HEK293 (cell line): ENCODE results near the gene CAMK2B.

Source experiments
- CTCF ChIA-PET: fragments of 350-600 bp; formaldehyde crosslinking; extraction: SDS; loops from one replicate; lab custom pipeline; 2021; ENCODE audit warnings: antibody characterized with exemption; lab: Yijun Ruan, JAX
- POLR2A ChIA-PET: fragments of 300-600 bp; formaldehyde crosslinking; extraction: SDS; loops from one replicate; lab custom pipeline; 2020; ENCODE audit warnings: antibody characterized with exemption, inconsistent platforms; lab: Yijun Ruan, JAX
- H3K27ac ChIP-seq: fragments of 200-500 bp; sonication (Bioruptor generic); 2 replicates; pipeline ENCODE4 v1.5.1; 2014; ENCODE audit warnings: low read depth, low read length, control low read depth, inconsistent platforms; ENCODE audit errors: extremely low read depth
- H3K36me3 ChIP-seq, 2 experiments: fragments of 200-500 bp in 1 of 2; sonication (Bioruptor generic) in 1 of 2; 1 replicate in 1 of 2; 2 replicates in 1 of 2; pipeline ENCODE4 v1.5.1; 2014 to 2017; ENCODE audit warnings: inconsistent platforms in 2 of 2, low read length in 2 of 2; ENCODE audit not compliant: control insufficient read depth in 2 of 2, insufficient read depth in 1 of 2
- H3K4me1 ChIP-seq: fragments of 200-500 bp; sonication (Bioruptor generic); 2 replicates; pipeline ENCODE4 v1.5.1; 2014; ENCODE audit warnings: mild to moderate bottlenecking, low read length, inconsistent platforms; ENCODE audit not compliant: control insufficient read depth, insufficient read depth
- H3K4me3 ChIP-seq: 2 replicates; pipeline ENCODE4 v1.5.1; 2011; ENCODE audit warnings: low read depth, mild to moderate bottlenecking, control low read depth, low read length, moderate library complexity
- H3K9me3 ChIP-seq: fragments of 200-500 bp; sonication (Bioruptor generic); 2 replicates; pipeline ENCODE4 v1.5.1; 2014; ENCODE audit warnings: low read depth, low read length, inconsistent platforms; ENCODE audit not compliant: control insufficient read depth, insufficient read depth
- ELK4 ChIP-seq: IDR thresholded peaks from 2 replicates; pipeline ENCODE4 v1.6.1; 2011; ENCODE audit warnings: mild to moderate bottlenecking, low read depth, low read length, borderline replicate concordance
- FEZF1 ChIP-seq: fragments of 450-650 bp; formaldehyde crosslinking; IDR thresholded peaks from 2 replicates; pipeline ENCODE4 v1.5.1; 2016; ENCODE audit warnings: missing biosample characterization, missing genetic modification characterization
- GLIS1 ChIP-seq: fragments of 450-650 bp; formaldehyde crosslinking; IDR thresholded peaks from 2 replicates; pipeline ENCODE4 v1.5.1; 2016; ENCODE audit warnings: missing biosample characterization, missing genetic modification characterization
- HOXA7 ChIP-seq: sonication (generic); formaldehyde crosslinking; IDR thresholded peaks from 2 replicates; pipeline ENCODE4 v1.8.1; 2022; ENCODE audit warnings: missing genetic modification reagents, borderline replicate concordance
- PBX3 ChIP-seq: sonication (generic); formaldehyde crosslinking; IDR thresholded peaks from 2 replicates; pipeline ENCODE4 v1.8.1; 2022; ENCODE audit warnings: mild to moderate bottlenecking, moderate library complexity, missing genetic modification reagents
- PRDM4 ChIP-seq: fragments of 450-650 bp; formaldehyde crosslinking; IDR thresholded peaks from 2 replicates; pipeline ENCODE4 v1.5.1; 2017; ENCODE audit warnings: missing biosample characterization, missing genetic modification characterization
- ZEB2 ChIP-seq: fragments of 450-650 bp; formaldehyde crosslinking; IDR thresholded peaks from 2 replicates; pipeline ENCODE4 v1.5.1; 2016; ENCODE audit warnings: missing biosample characterization, missing genetic modification characterization
- ZIC2 ChIP-seq: fragments of 450-650 bp; formaldehyde crosslinking; IDR thresholded peaks from 2 replicates; pipeline ENCODE4 v1.5.1; 2016; ENCODE audit warnings: missing biosample characterization, missing genetic modification characterization
- ZNF157 ChIP-seq: fragments of 450-650 bp; formaldehyde crosslinking; IDR thresholded peaks from 2 replicates; pipeline ENCODE4 v1.5.1; 2016; ENCODE audit warnings: missing biosample characterization, missing genetic modification characterization
- ZNF19 ChIP-seq: fragments of 450-650 bp; formaldehyde crosslinking; IDR thresholded peaks from 2 replicates; pipeline ENCODE4; 2016; ENCODE audit warnings: missing biosample characterization, missing genetic modification characterization, low read depth
- ZNF274 ChIP-seq, 2 experiments: fragments of 200-500 bp in 1 of 2; fragments of 450-650 bp in 1 of 2; sonication (Bioruptor generic) in 1 of 2; formaldehyde crosslinking in 1 of 2; IDR thresholded peaks; 2 replicates each; pipeline versions ENCODE4 v1.5.1 to v1.6.1; 2014 to 2016; ENCODE audit warnings: borderline replicate concordance in 1 of 2, inconsistent platforms in 1 of 2, low read length in 1 of 2, missing biosample characterization in 1 of 2, missing genetic modification characterization in 1 of 2
- ZNF335 ChIP-seq: fragments of 450-650 bp; formaldehyde crosslinking; conservative IDR thresholded peaks from 2 replicates; pipeline ENCODE4 v1.5.1; 2016; ENCODE audit warnings: missing biosample characterization, missing genetic modification characterization
- ZNF398 ChIP-seq: fragments of 450-650 bp; formaldehyde crosslinking; IDR thresholded peaks from 2 replicates; pipeline ENCODE4 v1.5.1; 2017; ENCODE audit warnings: missing biosample characterization, missing genetic modification characterization
- ZNF404 ChIP-seq: fragments of 450-650 bp; formaldehyde crosslinking; IDR thresholded peaks from 2 replicates; pipeline ENCODE4 v1.5.1; 2017; ENCODE audit warnings: missing biosample characterization, missing genetic modification characterization
- ZNF426 ChIP-seq: fragments of 450-650 bp; formaldehyde crosslinking; IDR thresholded peaks from 2 replicates; pipeline ENCODE4 v1.5.1; 2017; ENCODE audit warnings: missing biosample characterization, missing genetic modification characterization, mild to moderate bottlenecking, inconsistent platforms, moderate library complexity
- ZNF473 ChIP-seq: fragments of 450-650 bp; formaldehyde crosslinking; IDR thresholded peaks from 2 replicates; pipeline ENCODE4 v1.5.1; 2017; ENCODE audit warnings: missing biosample characterization, missing genetic modification characterization
- ZNF513 ChIP-seq: fragments of 450-650 bp; IDR thresholded peaks from 2 replicates; pipeline ENCODE4 v1.5.1; 2018; ENCODE audit warnings: missing biosample characterization, missing genetic modification characterization
- ZNF521 ChIP-seq: fragments of 450-650 bp; formaldehyde crosslinking; IDR thresholded peaks from 2 replicates; pipeline ENCODE4 v1.5.1; 2017; ENCODE audit warnings: missing biosample characterization, mild to moderate bottlenecking, missing genetic modification characterization
- ZNF596 ChIP-seq: fragments of 450-650 bp; IDR thresholded peaks from 2 replicates; pipeline ENCODE4 v1.5.0; 2018; ENCODE audit warnings: missing biosample characterization, mild to moderate bottlenecking, missing genetic modification characterization, moderate library complexity
- ZNF639 ChIP-seq: fragments of 450-650 bp; formaldehyde crosslinking; IDR thresholded peaks from 2 replicates; pipeline ENCODE4 v1.5.1; 2016; ENCODE audit warnings: missing biosample characterization, missing genetic modification characterization
- ZNF677 ChIP-seq: fragments of 450-650 bp; IDR thresholded peaks from 2 replicates; pipeline ENCODE4 v1.5.0; 2018; ENCODE audit warnings: missing biosample characterization, mild to moderate bottlenecking, missing genetic modification characterization, moderate library complexity
- ZNF707 ChIP-seq: fragments of 450-650 bp; formaldehyde crosslinking; IDR thresholded peaks from 2 replicates; pipeline ENCODE4 v1.5.1; 2016; ENCODE audit warnings: missing biosample characterization, missing genetic modification characterization
- ZXDB ChIP-seq: fragments of 450-650 bp; formaldehyde crosslinking; IDR thresholded peaks from 2 replicates; pipeline ENCODE4 v1.5.1; 2016; ENCODE audit warnings: missing biosample characterization, missing genetic modification characterization

CAMK2B gene

GRCh38 chr7:44374007-44374763 lies 48.8 kb upstream of the CAMK2B start:
- H3K36me3 ChIP-seq, result no peaks in the 10 kb centered on the region
- no peak overlapping the region for H3K4me3 ChIP-seq
- TF ChIP-seq HOXA7 (CRISPR knock-in tag) (no peak), GLIS1 (peak; percentile 71; the same call in 1 of the 2 replicates), ZIC2 (0 out of 2 replicates have a peak, but pooled peaks have one; percentile 18), ELK4 (no peak), ZNF677 (tag by site-specific recombination) (no peak), ZNF639 (tag by site-specific recombination) (no peak), PRDM4 (tag by site-specific recombination) (no peak), PBX3 (no peak), ZNF335 (tag by site-specific recombination) (no peak), ZNF596 (tag by site-specific recombination) (no peak), ZNF426 (no peak), ZEB2 (tag by site-specific recombination) (no peak)
- TF ChIP-seq, all 188 proteins: peak for 2
- Histone ChIP-seq H3K4me1 (no peaks in the 10 kb centered on the region), H3K27ac (no peak overlapping the region), H3K9me3 (no peaks in the 10 kb centered on the region)
- ChIA-PET POLR2A (no interaction called here), CTCF (no interaction called here)

- CTCF ChIA-PET, result no interaction called here
- POLR2A ChIA-PET, result no interaction called here
- TF ChIP-seq ZNF398 (tag by site-specific recombination), result no peak
- TF ChIP-seq ZNF707 (tag by site-specific recombination), result no peak
- TF ChIP-seq ZNF521 (tag by site-specific recombination), result no peak
- TF ChIP-seq FEZF1 (tag by site-specific recombination), result no peak
- TF ChIP-seq ZNF473, result no peak
- TF ChIP-seq ZNF513, result no peak
- TF ChIP-seq ZNF404 (tag by site-specific recombination), result no peak
- TF ChIP-seq ZXDB (tag by site-specific recombination), result no peak
- TF ChIP-seq ZNF274 (IDR thresholded peaks at IDR 0.05; ENCODE audit: low read length), result no peak
- no peak for TF ChIP-seq ZNF274 (tag by site-specific recombination; IDR thresholded peaks at IDR 0.05; ENCODE audit: borderline replicate concordance)
- TF ChIP-seq ZNF19 (tag by site-specific recombination), result no peak
- no peak for TF ChIP-seq ZNF157
- Histone ChIP-seq H3K27ac (no peak overlapping the region), H3K9me3 (no peaks in the 10 kb centered on the region), H3K4me3 (no peak overlapping the region), H3K4me1 (no peaks in the 10 kb centered on the region), H3K36me3 (no peaks in the 10 kb centered on the region)
These were observed 48.0 kb upstream of the CAMK2B start for GRCh38 chr7:44373418-44373740.
